Measurements from ENCODE around the gene RANBP3.

- no peak for TF ChIP-seq CTCF (IDR thresholded peaks at IDR 0.05; ENCODE audit: low read length)
- no peak for TF ChIP-seq EZH2phosphoT487 (IDR thresholded peaks at IDR 0.05; ENCODE audit: low read length)
Observed at GRCh38 chr19:5935473-5936291, 42.3 kb downstream of the RANBP3 start.

All from MM.1S (cell line).